Activated naive CD8-positive, alpha-beta T cell (primary cell): ENCODE results near the gene SGPP1.
A peak's percentile ranks its signal among the peaks of the same experiment; 100 is the strongest.
"Not testable (repeated sequence)": the region's sequence is repeated elsewhere in the genome, so short reads cannot be mapped to it uniquely, and the experiment has no call there.

Experiments used
- H3K27ac Mint-ChIP-seq: one replicate; pipeline ENCODE4 v1.8.0; 2021; ENCODE audit warnings: mixed read lengths
- H3K27me3 Mint-ChIP-seq: one replicate; pipeline ENCODE4 v1.8.0; 2021; ENCODE audit warnings: mixed read lengths
- H3K36me3 Mint-ChIP-seq: one replicate; pipeline ENCODE4 v1.8.0; 2021; ENCODE audit warnings: mixed read lengths
- H3K4me1 Mint-ChIP-seq: one replicate; pipeline ENCODE4 v1.8.0; 2021; ENCODE audit warnings: low read depth, mixed read lengths
- H3K4me3 Mint-ChIP-seq: one replicate; pipeline ENCODE4 v1.8.0; 2021; ENCODE audit warnings: mild to moderate bottlenecking, mixed read lengths
- H3K9me3 Mint-ChIP-seq: one replicate; pipeline ENCODE4 v1.8.0; 2021; ENCODE audit warnings: low read depth, mixed read lengths

Gene SGPP1

DNA sequence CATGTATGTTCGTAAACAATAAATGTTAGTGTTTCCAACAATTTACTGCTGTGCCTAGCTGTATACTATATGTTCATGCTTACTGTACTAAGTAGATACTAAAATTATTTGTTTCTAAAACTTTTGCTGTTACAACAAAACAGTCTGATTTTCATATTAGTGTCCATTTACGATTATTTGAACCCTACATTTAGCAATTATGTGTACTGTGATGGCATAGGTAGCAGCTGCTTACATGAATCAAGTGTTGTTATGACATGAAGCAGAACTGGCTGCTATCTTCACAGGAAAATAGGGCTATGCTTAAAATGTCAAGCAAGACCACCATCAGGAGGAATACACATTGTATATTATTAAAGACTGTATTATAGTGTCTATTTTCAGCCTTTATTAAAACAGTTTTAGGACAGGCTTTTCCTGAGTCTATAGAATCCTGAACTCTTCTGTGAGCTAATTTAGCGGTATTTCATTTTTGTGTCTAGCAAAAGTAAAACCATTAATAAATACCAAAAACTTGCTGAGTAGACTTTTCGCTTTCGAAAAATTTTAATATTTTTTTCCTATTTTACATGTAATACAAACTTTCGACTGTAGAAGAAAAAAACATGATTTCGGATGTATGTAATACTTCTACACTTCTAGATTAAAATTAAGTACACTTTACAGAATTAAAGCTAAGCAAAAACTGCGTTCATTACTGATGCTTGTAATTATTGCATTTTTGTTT lies 85.0 kb downstream of the SGPP1 start:
- H3K27me3 Mint-ChIP-seq: no peaks in the 10 kb centered on the region
- H3K4me3 Mint-ChIP-seq: peak overlapping the region; percentile 94
- H3K27ac Mint-ChIP-seq: peak overlapping the region; percentile 98
- H3K36me3 Mint-ChIP-seq: peaks cover 7% of the 10 kb centered on the region
- H3K9me3 Mint-ChIP-seq: no peaks in the 10 kb centered on the region
- H3K4me1 Mint-ChIP-seq: peaks cover 58% of the 10 kb centered on the region

DNA sequence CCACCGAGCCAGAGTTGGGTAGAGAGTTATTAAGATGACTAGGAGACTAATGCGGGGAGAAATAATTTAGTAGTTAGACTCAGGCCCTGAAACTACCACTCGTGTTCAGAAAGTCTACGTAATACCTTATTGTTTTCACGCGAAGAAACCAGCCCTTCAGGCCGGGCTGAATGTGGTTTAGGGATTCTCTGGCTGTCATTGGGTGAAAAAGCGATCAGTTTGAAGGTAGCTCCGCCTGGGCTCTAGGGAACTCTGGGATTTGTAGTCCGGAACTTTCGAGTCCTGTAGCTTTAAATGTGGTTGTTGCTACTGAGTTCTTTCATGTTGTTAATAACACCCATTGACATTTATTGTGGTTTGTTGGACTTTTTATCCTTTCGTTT lies 85.6 kb downstream of the SGPP1 start:
- H3K27me3 Mint-ChIP-seq: no peaks in the 10 kb centered on the region
- H3K9me3 Mint-ChIP-seq: no peaks in the 10 kb centered on the region
- peak overlapping the region; percentile 98 for H3K27ac Mint-ChIP-seq
- H3K4me1 Mint-ChIP-seq: peaks cover 57% of the 10 kb centered on the region
- peak overlapping the region; percentile 94 for H3K4me3 Mint-ChIP-seq
- peaks cover 10% of the 10 kb centered on the region for H3K36me3 Mint-ChIP-seq

DNA sequence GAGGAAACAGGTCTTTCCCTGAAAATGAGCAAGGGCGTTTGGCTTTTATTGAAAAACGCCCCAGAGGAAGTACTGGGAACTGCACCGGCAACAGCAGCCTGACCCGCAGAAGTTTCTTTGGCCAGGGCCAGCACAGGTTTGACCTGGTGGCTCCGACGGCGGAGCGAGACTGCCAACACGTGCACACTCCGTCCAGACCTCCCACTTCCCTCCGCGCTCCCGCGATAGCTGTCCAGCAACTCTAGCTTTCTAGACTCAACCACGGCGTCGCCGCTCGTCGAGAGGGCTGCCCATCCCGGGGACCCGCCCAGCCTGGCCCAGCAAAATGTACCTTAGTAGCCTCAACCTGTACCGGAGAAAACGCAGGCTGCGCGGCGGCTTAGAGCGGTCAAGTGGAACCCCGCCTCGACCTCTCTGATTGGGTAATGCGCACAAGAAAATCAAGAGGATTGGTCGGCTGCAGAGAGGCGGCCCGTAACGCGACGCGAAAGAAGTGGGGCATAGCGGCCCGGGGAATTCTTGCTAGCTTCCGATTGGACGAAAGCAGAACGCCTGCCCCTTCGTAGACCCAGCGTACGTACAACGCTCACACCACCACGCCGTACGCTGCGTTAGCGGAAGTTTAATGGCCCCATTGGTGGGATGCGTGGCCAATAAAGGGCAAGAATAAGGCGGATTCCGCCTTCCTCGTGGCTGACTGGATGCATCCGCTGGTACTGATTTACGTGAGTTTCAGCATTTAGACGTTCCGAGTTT lies 86.2 kb downstream of the SGPP1 start, which contains the start of gene WDR89:
TSS of gene WDR89 (minus strand) at position 399 of the 756 bp plus-strand sequence. CDS start 41,929 bp downstream, outside the sequence.
- Mint-ChIP-seq H3K4me1 (peaks cover 58% of the 10 kb centered on the region), H3K36me3 (peaks cover 14% of the 10 kb centered on the region), H3K4me3 (peak within 1 kb of the TSS; percentile 94), H3K27ac (peak within 1 kb of the TSS; percentile 98), H3K27me3 (no peaks in the 10 kb centered on the region), H3K9me3 (peaks cover 4% of the 10 kb centered on the region)

DNA sequence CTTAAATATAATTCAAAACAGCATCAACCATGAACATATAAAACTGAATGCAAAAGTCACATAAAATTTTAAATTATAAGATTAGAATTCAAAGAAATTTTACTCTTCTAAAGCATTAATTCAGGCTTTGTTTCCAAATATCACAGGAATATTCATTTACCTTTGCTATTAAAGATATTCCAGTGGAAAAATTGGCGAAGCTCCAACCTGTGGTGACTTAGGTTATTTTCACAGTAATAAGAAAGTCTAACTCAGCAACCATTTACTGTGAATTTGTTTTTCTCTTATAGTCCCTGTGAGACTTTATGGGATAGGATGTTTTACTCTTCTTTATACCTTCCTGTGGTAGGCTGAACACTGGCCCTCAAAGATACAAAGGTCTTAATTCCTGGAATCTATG lies 89.4 kb downstream of the SGPP1 start:
- Mint-ChIP-seq H3K4me3 (peak overlapping the region; percentile 73), H3K27me3 (no peaks in the 10 kb centered on the region), H3K36me3 (peaks cover 32% of the 10 kb centered on the region), H3K4me1 (peaks cover 67% of the 10 kb centered on the region), H3K9me3 (peaks cover 9% of the 10 kb centered on the region), H3K27ac (peak overlapping the region; percentile 72)

DNA sequence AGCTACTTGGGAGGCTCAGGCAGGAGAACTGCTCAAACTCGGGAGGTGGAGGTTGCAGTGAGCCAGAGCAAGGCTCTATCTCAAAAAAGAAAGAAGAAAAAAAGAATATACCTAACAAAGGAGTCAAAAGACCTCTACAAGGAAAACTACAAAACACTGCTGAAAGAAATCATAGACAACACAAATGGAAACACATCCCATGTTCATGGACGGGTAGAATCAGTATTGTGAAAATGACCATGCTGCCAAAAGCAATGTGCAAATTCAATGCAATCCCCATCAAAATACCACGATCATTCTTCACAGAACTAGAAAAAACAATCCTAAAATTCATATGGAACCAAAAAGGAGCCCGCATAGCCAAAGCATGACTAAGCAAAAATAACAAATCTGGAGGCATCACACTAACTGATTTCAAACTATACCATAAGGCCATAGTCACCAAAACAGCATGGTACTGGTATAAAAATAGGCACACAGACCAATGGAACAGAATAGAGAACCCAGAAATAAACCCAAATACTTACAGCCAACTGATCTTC lies 91.7 kb downstream of the SGPP1 start:
- Mint-ChIP-seq H3K4me1 (peaks cover 70% of the 10 kb centered on the region), H3K36me3 (peaks cover 32% of the 10 kb centered on the region), H3K27ac (peak overlapping the region; percentile 34), H3K4me3 (peak overlapping the region; percentile 48)
- H3K27me3 Mint-ChIP-seq, H3K9me3 Mint-ChIP-seq: not testable (repeated sequence)
